Tibial artery (tissue), 4 donors: ENCODE measurements around the gene POLR1E.

Experiments
- DNase-seq, 2 donors: peaks; one replicate each; pipeline ENCODE4 v3.0.0-alpha.2; 2019
- H3K27ac ChIP-seq, 2 donors: fragments of 200-600 bp; sonication (generic) in 1 of 2; 1 replicate in 1 of 2; 2 replicates in 1 of 2; pipeline ENCODE4 v1.5.1; 2018 to 2019; ENCODE audit warnings: mild to moderate bottlenecking in 1 of 2
- H3K27me3 ChIP-seq, 2 donors: fragments of 200-600 bp; sonication (generic) in 1 of 2; one replicate each; pipeline versions ENCODE4 v1.5.1 to v1.6.0; 2016 to 2019
- H3K36me3 ChIP-seq, 3 donors: fragments of 200-600 bp; sonication (generic) in 2 of 3; one replicate each; pipeline ENCODE4 v1.5.1; 2016 to 2019; ENCODE audit warnings: mild to moderate bottlenecking in 2 of 3
- H3K4me1 ChIP-seq, 4 donors: fragments of 200-600 bp; sonication (generic) in 2 of 4; 1 replicate in 3 of 4; 2 replicates in 1 of 4; pipeline ENCODE4 v1.5.1; 2016 to 2019
- H3K4me3 ChIP-seq, 2 donors: fragments of 200-600 bp; sonication (generic) in 1 of 2; 1 replicate in 1 of 2; 2 replicates in 1 of 2; pipeline ENCODE4 v1.5.1; 2018 to 2019; ENCODE audit warnings: mild to moderate bottlenecking in 2 of 2
- H3K9me3 ChIP-seq, 3 donors: fragments of 200-600 bp; sonication (generic) in 1 of 3; one replicate each; pipeline ENCODE4 v1.5.1; 2016 to 2019
- intact Hi-C: fragments of 100-400 bp; cut with DNase I; formaldehyde crosslinking; loops from one replicate; pipeline ENCODE4 v1.15.0; 2023; ENCODE audit warnings: low total_unique reads
- TF ChIP-seq, protein P1 (sequence below), 2 experiments: fragments of 200-600 bp in 1 of 2; fragments of 450-650 bp in 1 of 2; IDR thresholded peaks; one replicate each; pipeline ENCODE4 v1.5.1; 2017 to 2019; ENCODE audit warnings: antibody characterized with exemption in 2 of 2, mild to moderate bottlenecking in 1 of 2, moderate library complexity in 1 of 2

Gene POLR1E

DNA sequence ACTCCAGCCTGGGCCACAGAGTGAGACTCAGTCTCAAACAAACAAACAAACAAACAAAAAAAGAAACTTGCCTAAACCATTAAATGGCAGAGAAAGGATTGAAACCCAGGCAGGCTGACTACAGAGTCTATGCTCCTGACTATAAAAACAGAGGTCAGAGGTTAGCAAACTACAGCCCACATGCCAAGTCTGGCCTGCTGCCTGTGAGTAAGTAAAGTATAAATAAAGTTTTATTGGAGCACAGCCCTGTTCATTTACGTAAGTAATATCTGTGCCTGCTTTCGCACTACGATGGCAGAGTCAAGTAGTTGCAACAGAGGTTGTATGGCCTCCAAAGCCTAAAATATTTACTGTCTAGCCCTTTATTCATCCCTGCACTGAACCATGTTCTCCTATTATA, 11.6 kb downstream of the POLR1E start:
- Histone ChIP-seq H3K27ac (no peak overlapping the region), H3K4me1 (peaks cover 0 to 15% (median 2%) of the 10 kb centered on the region in 4 donors), H3K27me3 (no peaks in the 10 kb centered on the region), H3K36me3 (peaks cover 60 to 97% (median 88%) of the 10 kb centered on the region in 3 donors), H3K9me3 (no peaks in the 10 kb centered on the region), H3K4me3 (no peak overlapping the region)
- DNase-seq: no peak
- TF ChIP-seq, protein P1, sequence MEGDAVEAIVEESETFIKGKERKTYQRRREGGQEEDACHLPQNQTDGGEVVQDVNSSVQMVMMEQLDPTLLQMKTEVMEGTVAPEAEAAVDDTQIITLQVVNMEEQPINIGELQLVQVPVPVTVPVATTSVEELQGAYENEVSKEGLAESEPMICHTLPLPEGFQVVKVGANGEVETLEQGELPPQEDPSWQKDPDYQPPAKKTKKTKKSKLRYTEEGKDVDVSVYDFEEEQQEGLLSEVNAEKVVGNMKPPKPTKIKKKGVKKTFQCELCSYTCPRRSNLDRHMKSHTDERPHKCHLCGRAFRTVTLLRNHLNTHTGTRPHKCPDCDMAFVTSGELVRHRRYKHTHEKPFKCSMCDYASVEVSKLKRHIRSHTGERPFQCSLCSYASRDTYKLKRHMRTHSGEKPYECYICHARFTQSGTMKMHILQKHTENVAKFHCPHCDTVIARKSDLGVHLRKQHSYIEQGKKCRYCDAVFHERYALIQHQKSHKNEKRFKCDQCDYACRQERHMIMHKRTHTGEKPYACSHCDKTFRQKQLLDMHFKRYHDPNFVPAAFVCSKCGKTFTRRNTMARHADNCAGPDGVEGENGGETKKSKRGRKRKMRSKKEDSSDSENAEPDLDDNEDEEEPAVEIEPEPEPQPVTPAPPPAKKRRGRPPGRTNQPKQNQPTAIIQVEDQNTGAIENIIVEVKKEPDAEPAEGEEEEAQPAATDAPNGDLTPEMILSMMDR (IDR thresholded peaks at IDR 0.05): no peak
- intact Hi-C loops: no loop called here

DNA sequence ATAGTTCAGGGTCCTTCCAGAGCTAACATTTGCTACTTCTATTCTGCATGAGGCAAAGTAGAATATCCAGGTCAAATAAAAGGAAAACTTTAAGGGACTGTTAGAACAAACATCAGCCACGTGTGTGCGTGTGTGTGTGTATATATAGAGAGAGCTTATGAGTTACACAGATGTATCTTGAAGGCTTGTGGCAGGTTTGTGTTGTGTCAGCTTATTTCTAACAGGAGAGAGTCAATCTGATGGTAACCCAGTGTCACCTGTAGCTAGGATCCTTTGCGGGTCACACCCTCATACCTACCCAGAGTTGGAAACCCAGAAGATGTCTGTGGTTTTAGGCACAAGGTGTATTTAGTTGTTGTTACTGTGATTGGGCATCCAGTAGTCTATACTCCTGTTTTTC, 12.7 kb downstream of the POLR1E start:
- no peak overlapping the region for H3K4me3 ChIP-seq
- no peaks in the 10 kb centered on the region for H3K27me3 ChIP-seq
- TF ChIP-seq, protein P1 (IDR thresholded peaks at IDR 0.05): no peak
- H3K27ac ChIP-seq: no peak overlapping the region
- intact Hi-C loops: no loop called here
- H3K36me3 ChIP-seq: peaks cover 62 to 97% (median 89%) of the 10 kb centered on the region in 3 donors
- no peak for DNase-seq
- H3K4me1 ChIP-seq: peaks cover 0 to 15% (median 2%) of the 10 kb centered on the region in 4 donors
- H3K9me3 ChIP-seq: no peaks in the 10 kb centered on the region

DNA sequence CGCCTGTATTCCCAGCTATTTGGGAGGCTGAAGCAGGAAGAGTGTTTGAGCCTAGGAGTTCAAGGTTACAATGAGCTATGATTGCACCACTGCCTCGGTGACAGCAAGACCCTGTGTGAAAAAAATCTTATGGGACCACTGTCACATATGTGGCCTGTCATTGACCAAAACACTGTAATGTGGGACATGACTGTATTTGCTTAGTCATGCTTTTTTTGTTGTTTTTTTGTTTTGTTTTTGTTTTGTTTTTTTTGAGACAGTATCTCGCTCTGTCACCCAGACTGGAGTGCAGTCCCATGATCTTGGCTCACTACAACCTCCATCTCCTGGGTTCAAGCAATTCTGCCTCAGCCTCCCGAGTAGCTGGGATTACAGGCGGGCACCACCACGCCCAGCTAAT, 13.5 kb downstream of the POLR1E start:
- no peak for DNase-seq
- peaks cover 0 to 15% (median 2%) of the 10 kb centered on the region in 4 donors for H3K4me1 ChIP-seq
- intact Hi-C loops: no loop called here
- TF ChIP-seq, protein P1 (IDR thresholded peaks at IDR 0.05): no peak
- no peaks in the 10 kb centered on the region for H3K27me3 ChIP-seq
- H3K4me3 ChIP-seq: no peak overlapping the region
- peaks cover 61 to 97% (median 89%) of the 10 kb centered on the region in 3 donors for H3K36me3 ChIP-seq
- no peaks in the 10 kb centered on the region for H3K9me3 ChIP-seq
- no peak overlapping the region for H3K27ac ChIP-seq

DNA sequence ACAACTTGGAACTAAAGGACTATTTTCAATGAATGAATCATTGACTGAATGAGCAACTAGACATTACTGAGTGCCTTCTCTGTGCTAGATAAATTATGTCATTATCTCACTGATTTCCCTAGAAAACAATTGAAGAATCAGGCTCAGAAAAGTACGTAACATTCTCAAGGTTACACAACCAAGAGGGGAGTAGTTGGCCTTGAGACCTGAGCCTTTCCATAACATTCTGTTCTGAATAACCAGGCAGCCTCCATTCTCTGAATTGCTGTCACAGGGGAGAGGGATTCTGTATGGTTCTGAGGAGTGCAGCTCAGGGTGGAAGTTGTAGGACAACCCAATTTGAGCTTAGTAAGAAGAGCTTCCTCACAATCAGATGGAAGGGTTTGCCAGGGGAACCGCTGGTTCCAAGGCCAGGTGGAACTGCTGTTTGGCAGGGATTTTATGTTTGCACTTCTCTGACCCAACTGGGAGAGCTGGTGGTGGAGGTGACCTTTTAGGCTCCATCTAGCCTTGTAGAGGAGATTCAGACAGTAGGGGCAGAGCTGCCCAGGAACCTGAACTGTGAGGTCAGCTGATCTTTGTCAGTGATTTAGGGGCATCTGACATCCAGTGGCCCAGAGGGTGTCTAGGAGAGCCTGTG, 16.3 kb downstream of the POLR1E start:
- TF ChIP-seq, protein P1 (IDR thresholded peaks at IDR 0.05): no peak
- intact Hi-C loops: no loop called here
- Histone ChIP-seq H3K4me3 (no peak overlapping the region), H3K27ac (no peak overlapping the region), H3K36me3 (peaks cover 60 to 93% (median 78%) of the 10 kb centered on the region in 3 donors), H3K9me3 (no peaks in the 10 kb centered on the region), H3K4me1 (no peaks in the 10 kb centered on the region), H3K27me3 (no peaks in the 10 kb centered on the region)
- no peak for DNase-seq

DNA sequence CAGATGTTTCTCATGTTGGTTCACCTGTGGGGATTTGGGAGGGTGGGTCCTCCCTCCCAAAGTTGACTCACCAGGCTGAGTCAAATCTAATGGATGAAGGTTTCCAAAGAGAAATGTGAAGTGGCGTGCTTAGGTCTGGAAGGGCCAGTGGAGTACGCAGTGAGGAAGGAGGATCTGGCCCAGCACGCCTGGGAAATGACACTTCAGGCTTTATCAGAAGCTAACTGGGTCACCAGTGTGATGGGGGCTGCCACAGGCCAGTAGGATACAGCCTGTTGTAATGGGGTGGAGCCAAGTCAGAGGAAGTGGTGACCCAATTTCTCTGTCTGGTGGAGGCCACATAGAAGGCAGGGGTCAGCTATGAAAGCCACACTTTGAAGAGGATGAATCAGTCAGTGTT, 18.0 kb downstream of the POLR1E start:
- no peaks in the 10 kb centered on the region for H3K27me3 ChIP-seq
- intact Hi-C loops: no loop called here
- no peak overlapping the region for H3K27ac ChIP-seq
- no peak for DNase-seq
- H3K9me3 ChIP-seq: no peaks in the 10 kb centered on the region
- no peak overlapping the region for H3K4me3 ChIP-seq
- H3K4me1 ChIP-seq: no peaks in the 10 kb centered on the region
- TF ChIP-seq, protein P1 (IDR thresholded peaks at IDR 0.05): no peak
- peaks cover 43 to 93% (median 77%) of the 10 kb centered on the region in 3 donors for H3K36me3 ChIP-seq
